HL-60 (cell line): ENCODE results near the gene ARL4D.
"Not testable (repeated sequence)": the region's sequence is repeated elsewhere in the genome, so short reads cannot be mapped to it uniquely, and the experiment has no call there.

Source experiments
- CTCF ChIP-seq: IDR thresholded peaks from one replicate; pipeline ENCODE4 v1.5.1; 2011; ENCODE audit warnings: low read length, control low read depth, inconsistent platforms; ENCODE audit not compliant: insufficient read depth
- POLR2AphosphoS5 ChIP-seq: IDR thresholded peaks from 2 replicates; pipeline ENCODE4 v1.6.1; 2012; ENCODE audit warnings: low read depth

DNA sequence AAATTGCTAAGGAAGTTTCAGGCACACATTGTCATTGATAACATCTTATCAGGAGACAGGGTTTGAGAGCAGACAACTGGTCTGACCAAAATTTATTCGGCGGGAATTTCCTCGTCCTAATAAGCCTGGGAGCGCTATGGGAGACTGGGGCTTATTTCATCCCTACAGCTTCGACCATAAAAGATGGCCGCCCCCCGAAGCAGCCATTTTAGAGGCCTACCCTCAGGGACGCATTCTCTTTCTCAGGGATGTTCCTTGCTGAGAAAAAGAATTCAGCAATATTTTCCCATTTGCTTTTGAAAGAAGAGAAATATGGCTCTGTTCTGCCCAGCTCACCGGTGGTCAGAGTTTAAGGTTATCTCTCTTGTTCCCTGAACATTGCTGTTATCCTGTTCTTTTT, 32.9 kb upstream of the ARL4D start:
- TF ChIP-seq CTCF, POLR2AphosphoS5: not testable (repeated sequence)
